GM21717 (cell line): ENCODE measurements around the gene USP49.

Experiments used
- ATAC-seq: cut with Tn5 transposase; IDR thresholded peaks from one replicate; pipeline ENCODE4 v1.9.1; 2021; ENCODE audit warnings: mild to moderate bottlenecking, moderate library complexity; ENCODE audit not compliant: unreplicated experiment

The USP49 gene

GRCh38 chr6:41878246-41878645, 16.9 kb downstream of the USP49 start:
- ATAC-seq: no peak

- no peak for ATAC-seq
Observed at GRCh38 chr6:41877051-41877680, 18.0 kb downstream of the USP49 start.

- no peak for ATAC-seq
Observed at GRCh38 chr6:41874741-41875140, 20.4 kb downstream of the USP49 start.

- ATAC-seq: no peak
Observed at GRCh38 chr6:41872147-41872546, 23.0 kb downstream of the USP49 start.

- no peak for ATAC-seq
Observed at GRCh38 chr6:41871691-41872090, 23.5 kb downstream of the USP49 start.

GRCh38 chr6:41859356-41859755, 35.8 kb downstream of the USP49 start:
- no peak for ATAC-seq

- no peak for ATAC-seq
Observed at GRCh38 chr6:41858703-41859102, 36.5 kb downstream of the USP49 start.

- no peak for ATAC-seq
Observed at GRCh38 chr6:41850861-41851260, 44.3 kb downstream of the USP49 start.

- no peak for ATAC-seq
Observed at GRCh38 chr6:41846666-41847237, 48.4 kb downstream of the USP49 start.

GRCh38 chr6:41843178-41843577, 52.0 kb downstream of the USP49 start:
- no peak for ATAC-seq

GRCh38 chr6:41840326-41840725, 54.8 kb downstream of the USP49 start:
- no peak for ATAC-seq

GRCh38 chr6:41836660-41837052, 58.5 kb downstream of the USP49 start:
- no peak for ATAC-seq

GRCh38 chr6:41836022-41836659, 59.0 kb downstream of the USP49 start:
- no peak for ATAC-seq

GRCh38 chr6:41832263-41832662, 62.9 kb downstream of the USP49 start:
- no peak for ATAC-seq

- ATAC-seq: no peak
Observed at GRCh38 chr6:41826343-41827022, 68.7 kb downstream of the USP49 start.

GRCh38 chr6:41824571-41825569, 70.3 kb downstream of the USP49 start:
- ATAC-seq: no peak

- ATAC-seq: no peak
Observed at GRCh38 chr6:41823178-41823577, 72.0 kb downstream of the USP49 start.

GRCh38 chr6:41822021-41822420, 73.2 kb downstream of the USP49 start:
- no peak for ATAC-seq

- no peak for ATAC-seq
Observed at GRCh38 chr6:41821266-41821665, 73.9 kb downstream of the USP49 start.

- ATAC-seq: no peak
Observed at GRCh38 chr6:41818271-41819054, 76.7 kb downstream of the USP49 start.
